ENCODE results near the gene PPP1R12C. TPM values are rescaled to one million over a fixed set of nuclear protein-coding genes. Genes with fewer than 3 reads are reported as not detected.
A peak's percentile ranks its signal among the peaks of the same experiment; 100 is the strongest.

The PPP1R12C gene
- total RNA-seq, 1 experiment from 2014 or later, result 136 TPM

DNA sequence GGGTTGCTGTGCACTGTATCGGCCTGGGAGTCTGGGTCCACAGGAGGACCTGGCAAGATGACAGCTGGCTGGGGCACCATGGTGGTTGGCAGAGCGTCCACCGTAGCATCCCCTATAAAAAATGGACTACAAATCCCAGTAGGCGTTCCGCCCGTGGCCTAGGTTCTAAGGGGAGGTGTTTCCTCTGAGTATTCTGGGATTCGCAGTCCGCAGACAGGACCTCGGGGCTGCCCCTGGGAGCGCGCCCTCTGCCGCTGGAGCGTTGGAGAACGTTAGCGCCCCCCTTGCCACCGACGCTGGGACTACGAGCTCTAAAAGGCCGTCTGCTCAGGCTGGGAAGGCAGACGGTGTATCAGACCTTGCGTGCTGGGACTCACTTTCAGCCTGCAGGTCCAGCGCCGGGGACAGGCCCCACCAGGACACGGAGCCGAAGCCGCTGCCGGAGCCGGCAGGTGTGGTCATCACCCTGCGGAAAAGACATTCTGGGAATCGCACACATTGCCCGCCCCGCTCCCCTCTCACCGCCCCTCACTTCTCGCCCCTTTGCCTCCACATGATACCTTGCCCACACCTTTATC is 48.6 kb upstream of the PPP1R12C start:
- TSS peak; percentile 73 for BruUV-seq (replicated peaks)
- peak overlapping the region; percentile 73 for H3K4me3 ChIP-seq (ENCODE audit: low read length)
- no peaks in the 10 kb centered on the region for H3F3A ChIP-seq (ENCODE audit: low read length, unreplicated experiment)
- no peak overlapping the region for H3K27ac ChIP-seq (ENCODE audit: low read length)
- no peaks in the 10 kb centered on the region for H3K9me3 ChIP-seq (ENCODE audit: low read length)
- no peaks in the 10 kb centered on the region for H3K27me3 ChIP-seq (ENCODE audit: low read length)
- peak overlapping the region; percentile 86 for H2AFZ ChIP-seq (ENCODE audit: low read length)
- ATAC-seq (peak; percentile 73), DNase-seq (peak; percentile 91)
- H3K4me2 ChIP-seq (ENCODE audit: low read length), result peak overlapping the region; percentile 85
- intact Hi-C loops (cut with micrococcal nuclease), result loop anchor here (1.0 to 10.0 kb wide), 3 partner anchors 23 to 91 kb away; partner anchors contain the start of genes EPS8L1 and PPP6R1
- ChIA-PET POLR2A (ENCODE audit: unreplicated experiment) (interaction anchor here (0.6 to 1.0 kb wide), 2 partner anchors 50 to 310 kb away, joined by 3 to 8 read pairs; partner anchors contain the start of gene ZNF628), CTCF (interaction anchor here (0.6 to 2.1 kb wide), 5 partner anchors 10 to 433 kb away, joined by 3 to 21 read pairs (median 3); partner anchors contain the start of gene FIZ1)
- no peaks in the 10 kb centered on the region for H4K20me1 ChIP-seq (ENCODE audit: low read length)
- no peaks in the 10 kb centered on the region for H3K79me2 ChIP-seq (ENCODE audit: low read length)
- H3K9ac ChIP-seq (ENCODE audit: low read length), result no peak overlapping the region
- H3K9me2 ChIP-seq (replicated peaks; ENCODE audit: low read length), result no peaks in the 10 kb centered on the region
- H3K4me1 ChIP-seq (ENCODE audit: insufficient read depth, low read length), result peaks cover 12% of the 10 kb centered on the region; the same call in 1 of the 2 replicates
- TF ChIP-seq, protein P1, sequence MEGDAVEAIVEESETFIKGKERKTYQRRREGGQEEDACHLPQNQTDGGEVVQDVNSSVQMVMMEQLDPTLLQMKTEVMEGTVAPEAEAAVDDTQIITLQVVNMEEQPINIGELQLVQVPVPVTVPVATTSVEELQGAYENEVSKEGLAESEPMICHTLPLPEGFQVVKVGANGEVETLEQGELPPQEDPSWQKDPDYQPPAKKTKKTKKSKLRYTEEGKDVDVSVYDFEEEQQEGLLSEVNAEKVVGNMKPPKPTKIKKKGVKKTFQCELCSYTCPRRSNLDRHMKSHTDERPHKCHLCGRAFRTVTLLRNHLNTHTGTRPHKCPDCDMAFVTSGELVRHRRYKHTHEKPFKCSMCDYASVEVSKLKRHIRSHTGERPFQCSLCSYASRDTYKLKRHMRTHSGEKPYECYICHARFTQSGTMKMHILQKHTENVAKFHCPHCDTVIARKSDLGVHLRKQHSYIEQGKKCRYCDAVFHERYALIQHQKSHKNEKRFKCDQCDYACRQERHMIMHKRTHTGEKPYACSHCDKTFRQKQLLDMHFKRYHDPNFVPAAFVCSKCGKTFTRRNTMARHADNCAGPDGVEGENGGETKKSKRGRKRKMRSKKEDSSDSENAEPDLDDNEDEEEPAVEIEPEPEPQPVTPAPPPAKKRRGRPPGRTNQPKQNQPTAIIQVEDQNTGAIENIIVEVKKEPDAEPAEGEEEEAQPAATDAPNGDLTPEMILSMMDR (conservative IDR thresholded peaks at IDR 0.05; ENCODE audit: low read depth, low read length), result peak; percentile 98
- no peak for TF ChIP-seq EZH2phosphoT487 (IDR thresholded peaks at IDR 0.05; ENCODE audit: borderline replicate concordance, low read length)
- no peaks in the 10 kb centered on the region for H3K36me3 ChIP-seq (ENCODE audit: low read depth, low read length)

DNA sequence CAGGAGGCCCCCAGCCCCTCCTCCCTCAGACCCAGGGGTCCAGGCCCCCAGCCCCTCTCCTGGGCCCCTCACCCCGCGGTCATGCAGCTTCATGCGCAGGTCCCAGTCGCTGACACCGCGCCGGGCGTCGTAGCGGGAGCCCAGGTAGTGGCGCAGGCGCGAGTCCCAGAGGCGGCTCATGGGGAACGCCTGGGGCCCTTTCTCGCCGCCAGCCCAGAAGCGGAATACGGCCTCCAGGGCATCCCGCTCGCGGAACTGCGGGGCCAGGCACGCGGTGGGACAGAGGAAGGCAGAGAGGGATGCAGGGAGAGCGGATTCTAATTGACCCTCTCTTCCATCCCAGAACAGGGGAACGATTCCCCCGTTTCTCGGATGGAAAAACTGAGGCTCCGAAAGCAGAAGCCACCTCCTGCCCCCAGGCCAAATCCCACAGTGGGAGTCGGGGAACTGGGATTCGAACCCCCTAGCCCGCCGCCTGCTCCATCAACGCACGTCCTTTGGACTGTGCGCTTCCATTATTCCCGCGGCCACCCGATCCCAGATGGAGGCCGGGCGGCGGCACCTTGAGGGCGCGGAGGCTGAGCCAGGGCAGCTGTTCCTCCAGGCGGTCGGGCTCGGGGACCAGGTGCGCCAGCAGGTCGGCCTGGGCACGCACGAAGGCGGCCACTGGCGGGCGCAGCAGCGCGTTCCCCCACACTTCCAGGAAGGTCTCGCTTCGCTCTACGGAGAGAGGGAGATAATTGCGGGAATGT is 44.3 kb upstream of the PPP1R12C start:
- no peak for TF ChIP-seq EZH2 (IDR thresholded peaks at IDR 0.05; ENCODE audit: low read length, unreplicated experiment)
- TF ChIP-seq, protein P1 (conservative IDR thresholded peaks at IDR 0.05; ENCODE audit: low read depth, low read length), result no peak
- no peak for TF ChIP-seq EZH2phosphoT487 (IDR thresholded peaks at IDR 0.05; ENCODE audit: borderline replicate concordance, low read length)
- CTCF ChIA-PET, result interaction anchor here (0.7 kb wide), 1 partner anchor 343 kb away, joined by 3 read pairs; no protein-coding TSS in a partner anchor
- Histone ChIP-seq H3K4me2 (ENCODE audit: low read length) (no peak overlapping the region), H3K9me2 (replicated peaks; ENCODE audit: low read length) (no peaks in the 10 kb centered on the region), H3K79me2 (ENCODE audit: low read length) (no peaks in the 10 kb centered on the region), H3K9ac (ENCODE audit: low read length) (no peak overlapping the region), H3K4me3 (ENCODE audit: low read length) (no peak overlapping the region), H3K4me1 (ENCODE audit: insufficient read depth, low read length) (peaks cover 26% of the 10 kb centered on the region), H2AFZ (ENCODE audit: low read length) (no peak overlapping the region), H3K27ac (ENCODE audit: low read length) (no peak overlapping the region), H3F3A (ENCODE audit: low read length, unreplicated experiment) (no peaks in the 10 kb centered on the region), H3K36me3 (ENCODE audit: low read depth, low read length) (no peaks in the 10 kb centered on the region), H4K20me1 (ENCODE audit: low read length) (no peaks in the 10 kb centered on the region), H3K9me3 (ENCODE audit: low read length) (no peaks in the 10 kb centered on the region), H3K27me3 (ENCODE audit: low read length) (no peaks in the 10 kb centered on the region)
- no peak for DNase-seq
- no TSS peak for BruUV-seq (replicated peaks)
- intact Hi-C loops (cut with micrococcal nuclease), result loop anchor here (10.0 kb wide), 1 partner anchor 87 kb away; the partner anchor contains the start of gene EPS8L1
- no peak for ATAC-seq
- POLR2A ChIA-PET (ENCODE audit: unreplicated experiment), result no interaction called here
